ENCODE measurements around the gene PCDHA11. TPM values are rescaled to one million over a fixed set of nuclear protein-coding genes. Genes with fewer than 3 reads are reported as not detected.

The PCDHA11 gene
- total RNA-seq, result under 0.01 and 0.09 TPM in 2 replicates

GRCh38 chr5:140868721-140869554 is at the start of gene PCDHA11:
Gene PCDHA11 (plus strand): TSS chr5:140868957. CDS start chr5:140869104, 147 bp downstream.

GRCh38 chr5:140821375-140822280 is 47.1 kb upstream of the PCDHA11 start, which contains the start of gene PCDHA5:
Gene PCDHA5 (plus strand): TSS chr5:140821613.

GRCh38 chr5:140827704-140828361 is 40.9 kb upstream of the PCDHA11 start, which contains the start of gene PCDHA6:
Gene PCDHA6 (plus strand): TSS chr5:140827960. CDS start chr5:140828092, 132 bp downstream.

GRCh38 chr5:140833993-140834392 is 34.8 kb upstream of the PCDHA11 start, which contains the start of gene PCDHA7:
Gene PCDHA7 (plus strand): TSS chr5:140834269. CDS start chr5:140834384, 115 bp downstream.

GRCh38 chr5:140840978-140841962 is 27.5 kb upstream of the PCDHA11 start, which contains the start of gene PCDHA8:
Gene PCDHA8 (plus strand): TSS chr5:140841187. CDS start chr5:140841322, 135 bp downstream.

GRCh38 chr5:140848139-140849102 is 20.3 kb upstream of the PCDHA11 start, which contains the start of gene PCDHA9:
Gene PCDHA9 (plus strand): TSS chr5:140848382. CDS start chr5:140848496, 114 bp downstream.

GRCh38 chr5:140855772-140856674 is 12.7 kb upstream of the PCDHA11 start, which contains the start of gene PCDHA10:
Gene PCDHA10 (plus strand): TSS chr5:140855897. CDS start chr5:140856049, 152 bp downstream.

GRCh38 chr5:140875085-140876065 is 6.6 kb downstream of the PCDHA11 start, which contains the start of gene PCDHA12:
Gene PCDHA12 (plus strand): TSS chr5:140875308. CDS start chr5:140875473, 165 bp downstream.

GRCh38 chr5:140881889-140882590 is 13.3 kb downstream of the PCDHA11 start, which contains the start of gene PCDHA13:
Gene PCDHA13 (plus strand): TSS chr5:140882124. CDS start chr5:140882269, 145 bp downstream.

Other genes starting within 250 kb of the PCDHA11 start
- gene CD14, start 235.8 kb upstream of the PCDHA11 start, total RNA-seq, result 1.3 and 1.6 TPM in 2 replicates
- gene TMCO6, start 229.5 kb upstream of the PCDHA11 start, total RNA-seq, result 9.8 and 11.7 TPM in 2 replicates
- gene NDUFA2, start 221.3 kb upstream of the PCDHA11 start, total RNA-seq, result 53.3 and 90.9 TPM in 2 replicates
- 64.8 and 75.5 TPM in 2 replicates for gene IK, start 221.1 kb upstream of the PCDHA11 start, total RNA-seq
- 25.9 and 28.6 TPM in 2 replicates for gene WDR55, start 204.1 kb upstream of the PCDHA11 start, total RNA-seq
- gene DND1, start 195.4 kb upstream of the PCDHA11 start, total RNA-seq, result under 0.01 and 0.09 TPM in 2 replicates
- gene HARS1, start 177.6 kb upstream of the PCDHA11 start, total RNA-seq, result 39.4 and 52.8 TPM in 2 replicates
- gene HARS2, start 177.5 kb upstream of the PCDHA11 start, total RNA-seq, result 22.0 and 26.9 TPM in 2 replicates
- gene ZMAT2, start 168.5 kb upstream of the PCDHA11 start, total RNA-seq, result 41.0 and 58.4 TPM in 2 replicates
- gene PCDHA1, start 82.8 kb upstream of the PCDHA11 start, total RNA-seq, result under 0.01 and 0.09 TPM in 2 replicates
- gene PCDHA2, start 74.1 kb upstream of the PCDHA11 start, total RNA-seq, result under 0.01 TPM in 1 of 2 replicates, not detected in the other
- gene PCDHA3, start 67.9 kb upstream of the PCDHA11 start, total RNA-seq, result 0.11 and 0.17 TPM in 2 replicates
- gene PCDHA4, start 61.9 kb upstream of the PCDHA11 start, total RNA-seq, result under 0.01 and 0.17 TPM in 2 replicates
- gene PCDHA5, start 47.3 kb upstream of the PCDHA11 start, total RNA-seq, result under 0.01 TPM in 1 of 2 replicates, not detected in the other
- gene PCDHA6, start 41.0 kb upstream of the PCDHA11 start, total RNA-seq, result 0.09 and 0.11 TPM in 2 replicates
- 0.17 and 0.33 TPM in 2 replicates for gene PCDHA7, start 34.7 kb upstream of the PCDHA11 start, total RNA-seq
- under 0.01 and 0.09 TPM in 2 replicates for gene PCDHA8, start 27.8 kb upstream of the PCDHA11 start, total RNA-seq
- under 0.01 and 0.09 TPM in 2 replicates for gene PCDHA9, start 20.6 kb upstream of the PCDHA11 start, total RNA-seq
- gene PCDHA10, start 13.1 kb upstream of the PCDHA11 start, total RNA-seq, result under 0.01 and 0.09 TPM in 2 replicates
- gene PCDHA12, start 6.4 kb downstream of the PCDHA11 start, total RNA-seq, result under 0.01 TPM in 1 of 2 replicates, not detected in the other
- gene PCDHA13, start 13.2 kb downstream of the PCDHA11 start, total RNA-seq, result 0.09 TPM in 1 of 2 replicates, not detected in the other
- gene PCDHAC1, start 57.3 kb downstream of the PCDHA11 start, total RNA-seq, result 0.09 and 0.11 TPM in 2 replicates
- 0.11 and 0.17 TPM in 2 replicates for gene PCDHAC2, start 97.5 kb downstream of the PCDHA11 start, total RNA-seq
- not detected in 2 replicates for gene PCDHB1, start 182.4 kb downstream of the PCDHA11 start, total RNA-seq
- 0.22 and 1.7 TPM in 2 replicates for gene PCDHB2, start 225.7 kb downstream of the PCDHA11 start, total RNA-seq
- 0.22 and 0.69 TPM in 2 replicates for gene PCDHB3, start 231.5 kb downstream of the PCDHA11 start, total RNA-seq

All from dermis lymphatic vessel endothelial cell (primary cell).